Neural progenitor cell (in vitro differentiated cells): Measurements from ENCODE around the gene CXCL12. TPM values are rescaled to one million over a fixed set of nuclear protein-coding genes. Genes with fewer than 3 reads are reported as not detected.
A peak's percentile ranks its signal among the peaks of the same experiment; 100 is the strongest.

ENCODE experiments used
- DNase-seq: peaks from one replicate; pipeline ENCODE4 v3.0.0-alpha.2; 2016; ENCODE audit warnings: low spot score
- H2AFZ ChIP-seq: fragments of 200-600 bp; sonication (generic); replicated peaks from 2 replicates; pipeline ENCODE4 v1.6.1; 2016; ENCODE audit warnings: antibody characterized with exemption
- H3F3A ChIP-seq: fragments of 200-600 bp; sonication (generic); 2 replicates; pipeline ENCODE4 v1.6.1; 2016; ENCODE audit warnings: antibody characterized with exemption, low read depth
- H3K27ac ChIP-seq: fragments of 200-600 bp; sonication (generic); 2 replicates; pipeline ENCODE4 v1.5.1; 2016; ENCODE audit warnings: mild to moderate bottlenecking
- H3K27me3 ChIP-seq: fragments of 200-600 bp; sonication (generic); 2 replicates; pipeline ENCODE4 v1.6.1; 2016; ENCODE audit warnings: mild to moderate bottlenecking, moderate library complexity
- H3K36me3 ChIP-seq: fragments of 200-600 bp; sonication (generic); 2 replicates; pipeline ENCODE4 v1.5.1; 2016
- H3K4me1 ChIP-seq: fragments of 200-600 bp; sonication (generic); 2 replicates; pipeline ENCODE4 v1.6.1; 2016; ENCODE audit warnings: mixed run types
- H3K4me2 ChIP-seq: fragments of 200-600 bp; sonication (generic); 2 replicates; pipeline ENCODE4 v1.6.1; 2016
- H3K4me3 ChIP-seq: fragments of 200-600 bp; sonication (generic); 2 replicates; pipeline ENCODE4 v1.5.1; 2016
- H3K79me2 ChIP-seq: fragments of 200-600 bp; sonication (generic); 2 replicates; pipeline ENCODE4 v1.6.1; 2016; ENCODE audit warnings: low read depth
- H3K9ac ChIP-seq: fragments of 200-600 bp; sonication (generic); 2 replicates; pipeline ENCODE4 v1.6.1; 2016
- H3K9me3 ChIP-seq: fragments of 200-600 bp; sonication (generic); 2 replicates; pipeline ENCODE4 v1.5.1; 2016; ENCODE audit warnings: low read depth
- H4K20me1 ChIP-seq: fragments of 200-600 bp; sonication (generic); 2 replicates; pipeline ENCODE4 v1.6.1; 2016; ENCODE audit warnings: low read depth
- H3K27ac Mint-ChIP-seq: 3 replicates; pipeline ENCODE4 v1.8.0; 2021; ENCODE audit warnings: mixed read lengths
- H3K27me3 Mint-ChIP-seq: 2 replicates; pipeline ENCODE4 v1.8.0; 2022; ENCODE audit warnings: low read depth, mild to moderate bottlenecking, inconsistent platforms, moderate library complexity, mixed read lengths; ENCODE audit not compliant: insufficient read depth
- H3K36me3 Mint-ChIP-seq: 3 replicates; pipeline ENCODE4 v1.8.0; 2021; ENCODE audit warnings: mixed read lengths
- H3K4me1 Mint-ChIP-seq: 3 replicates; pipeline ENCODE4 v1.8.0; 2021; ENCODE audit warnings: mixed read lengths
- H3K4me3 Mint-ChIP-seq: 3 replicates; pipeline ENCODE4 v1.8.0; 2021; ENCODE audit warnings: mild to moderate bottlenecking, moderate library complexity, mixed read lengths
- H3K9me3 Mint-ChIP-seq: 3 replicates; pipeline ENCODE4 v1.8.0; 2020; ENCODE audit warnings: mixed read lengths
- CTCF ChIP-seq: fragments of 200-600 bp; sonication (generic); IDR thresholded peaks from 2 replicates; pipeline ENCODE4 v1.5.1; 2017; ENCODE audit warnings: antibody characterized with exemption, mild to moderate bottlenecking
- EZH2 ChIP-seq: fragments of 200-600 bp; sonication (generic); IDR thresholded peaks from 2 replicates; pipeline ENCODE4 v1.6.1; 2017; ENCODE audit warnings: antibody characterized with exemption, mild to moderate bottlenecking, moderate library complexity
- EZH2phosphoT487 ChIP-seq: fragments of 200-600 bp; sonication (generic); IDR thresholded peaks from 2 replicates; pipeline ENCODE4 v1.6.1; 2017; ENCODE audit warnings: antibody characterized with exemption
- total RNA-seq: library from RNA; depleted of rRNA; stranded (reverse); fragments of >200 nt; gene quantifications from 2 replicates; pipeline ENCODE4 v1.2.3, GENCODE V29; 2015; ENCODE audit warnings: low replicate concordance

Gene CXCL12
- total RNA-seq, 1 donor from 2014 or later: 0.09 TPM

GRCh38 chr10:44352316-44353127 is 32.4 kb downstream of the CXCL12 start:
- no peaks in the 10 kb centered on the region for H3K4me1 Mint-ChIP-seq
- Histone ChIP-seq H3K36me3 (no peaks in the 10 kb centered on the region), H3K9ac (no peak overlapping the region), H2AFZ (no peak overlapping the region), H3K9me3 (no peaks in the 10 kb centered on the region), H4K20me1 (no peaks in the 10 kb centered on the region), H3K4me3 (no peak overlapping the region), H3K4me1 (peaks cover 7% of the 10 kb centered on the region), H3F3A (no peaks in the 10 kb centered on the region), H3K79me2 (no peaks in the 10 kb centered on the region), H3K27ac (no peak overlapping the region), H3K4me2 (no peak overlapping the region), H3K27me3 (no peaks in the 10 kb centered on the region)
- no peaks in the 10 kb centered on the region for H3K36me3 Mint-ChIP-seq
- no peak overlapping the region for H3K27ac Mint-ChIP-seq
- peak overlapping the region; percentile 58 for H3K4me3 Mint-ChIP-seq
- H3K9me3 Mint-ChIP-seq: peaks cover 2% of the 10 kb centered on the region
- no peak for DNase-seq
- peaks cover 3% of the 10 kb centered on the region for H3K27me3 Mint-ChIP-seq
- no peak for TF ChIP-seq EZH2phosphoT487
- TF ChIP-seq CTCF: no peak
- TF ChIP-seq EZH2: no peak

DNA sequence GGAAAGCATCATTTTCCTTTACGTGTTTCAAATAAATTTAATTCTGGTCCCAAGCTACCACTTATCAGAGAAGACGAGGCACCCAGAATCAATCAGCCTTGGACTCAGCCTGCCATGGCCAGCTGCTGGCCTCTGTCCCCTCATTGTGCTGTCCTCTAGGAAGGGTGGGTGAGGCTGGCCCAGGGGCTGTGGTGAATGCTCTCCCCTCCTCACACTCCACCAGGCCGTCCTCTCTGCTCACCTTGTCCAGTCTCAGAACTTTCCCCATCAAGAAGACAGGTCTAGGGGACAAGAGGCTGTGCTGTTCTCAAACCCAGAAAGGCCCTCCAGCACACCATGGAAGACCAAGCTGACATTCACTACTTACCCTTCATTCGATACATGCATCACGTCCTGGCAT is 36.4 kb downstream of the CXCL12 start:
- no peak overlapping the region for H2AFZ ChIP-seq
- no peaks in the 10 kb centered on the region for H3K36me3 ChIP-seq
- DNase-seq: no peak
- Mint-ChIP-seq H3K27ac (no peak overlapping the region), H3K4me3 (no peak overlapping the region), H3K36me3 (no peaks in the 10 kb centered on the region), H3K4me1 (no peaks in the 10 kb centered on the region), H3K27me3 (peaks cover 4% of the 10 kb centered on the region), H3K9me3 (peaks cover 2% of the 10 kb centered on the region)
- H3K4me1 ChIP-seq: no peaks in the 10 kb centered on the region
- H3K9me3 ChIP-seq: no peaks in the 10 kb centered on the region
- H3K9ac ChIP-seq: no peak overlapping the region
- no peak for TF ChIP-seq EZH2
- TF ChIP-seq CTCF: no peak
- no peak for TF ChIP-seq EZH2phosphoT487
- no peaks in the 10 kb centered on the region for H3K27me3 ChIP-seq
- no peak overlapping the region for H3K4me3 ChIP-seq
- H4K20me1 ChIP-seq: no peaks in the 10 kb centered on the region
- H3K4me2 ChIP-seq: no peak overlapping the region
- H3F3A ChIP-seq: no peaks in the 10 kb centered on the region
- H3K27ac ChIP-seq: no peak overlapping the region
- no peaks in the 10 kb centered on the region for H3K79me2 ChIP-seq

DNA sequence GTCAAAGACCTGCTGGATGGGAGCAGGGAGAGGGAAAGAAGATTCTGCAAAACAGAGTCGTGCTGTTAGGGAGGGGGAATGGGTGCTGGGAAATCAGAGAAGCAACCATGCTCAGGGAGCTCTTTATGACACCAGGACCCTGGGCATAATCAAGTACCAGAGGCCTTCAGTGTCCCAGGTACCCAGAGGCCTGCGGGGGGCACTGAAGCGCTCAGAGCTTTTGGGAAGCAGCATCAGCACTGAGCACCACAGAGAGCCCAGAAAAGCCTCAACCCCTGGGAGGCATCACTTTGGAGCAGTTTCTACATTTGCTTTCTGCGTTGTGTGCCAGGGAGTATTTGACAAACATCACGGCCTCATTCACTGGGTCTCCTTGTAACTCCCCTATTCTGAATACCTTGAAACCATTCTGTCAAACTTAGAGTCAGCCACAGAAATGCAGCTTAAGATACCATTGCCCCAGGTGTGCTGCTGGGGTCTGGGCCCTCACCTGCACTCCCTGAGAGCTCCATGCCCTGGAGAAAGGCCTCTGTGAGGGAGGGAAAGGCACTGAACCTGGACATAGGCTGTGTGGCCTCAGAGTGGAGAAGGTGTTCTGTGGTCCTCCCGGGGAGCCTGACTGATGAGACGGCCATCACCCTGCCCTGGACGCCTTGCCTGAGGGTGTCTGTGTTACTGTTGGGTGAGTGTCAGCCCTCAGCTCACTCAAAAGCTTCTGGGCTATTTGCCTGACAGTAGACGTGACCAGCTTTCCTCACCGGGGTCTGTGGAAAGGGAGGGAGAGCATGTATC is 37.1 kb downstream of the CXCL12 start:
- H3K36me3 ChIP-seq: no peaks in the 10 kb centered on the region
- Mint-ChIP-seq H3K27me3 (peaks cover 6% of the 10 kb centered on the region), H3K27ac (no peak overlapping the region), H3K4me1 (no peaks in the 10 kb centered on the region), H3K4me3 (no peak overlapping the region), H3K9me3 (peaks cover 2% of the 10 kb centered on the region), H3K36me3 (no peaks in the 10 kb centered on the region)
- no peaks in the 10 kb centered on the region for H3K79me2 ChIP-seq
- no peaks in the 10 kb centered on the region for H4K20me1 ChIP-seq
- H3K27ac ChIP-seq: no peak overlapping the region
- no peak overlapping the region for H2AFZ ChIP-seq
- no peak overlapping the region for H3K9ac ChIP-seq
- TF ChIP-seq EZH2phosphoT487: no peak
- peak; percentile 31 for TF ChIP-seq CTCF
- TF ChIP-seq EZH2: no peak
- no peaks in the 10 kb centered on the region for H3F3A ChIP-seq
- H3K9me3 ChIP-seq: no peaks in the 10 kb centered on the region
- no peak overlapping the region for H3K4me3 ChIP-seq
- H3K27me3 ChIP-seq: no peaks in the 10 kb centered on the region
- H3K4me1 ChIP-seq: no peaks in the 10 kb centered on the region
- peak; percentile 23 for DNase-seq
- H3K4me2 ChIP-seq: no peak overlapping the region
